A549 treated with RU486 at 1 μM for 4 hours (cell line): ENCODE data around the gene ESRRG. TPM values are rescaled to one million over a fixed set of nuclear protein-coding genes. Genes with fewer than 3 reads are reported as not detected.

Source experiments
- total RNA-seq: library from RNA; stranded (reverse); fragments of 200-300 nt; extraction: Qiagen RNA extraction; gene quantifications from 5 replicates; pipeline ENCODE4 v1.2.3, GENCODE V29; 2022; ENCODE audit warnings: low read depth

Gene ESRRG
- total RNA-seq: not detected in 5 replicates

DNA sequence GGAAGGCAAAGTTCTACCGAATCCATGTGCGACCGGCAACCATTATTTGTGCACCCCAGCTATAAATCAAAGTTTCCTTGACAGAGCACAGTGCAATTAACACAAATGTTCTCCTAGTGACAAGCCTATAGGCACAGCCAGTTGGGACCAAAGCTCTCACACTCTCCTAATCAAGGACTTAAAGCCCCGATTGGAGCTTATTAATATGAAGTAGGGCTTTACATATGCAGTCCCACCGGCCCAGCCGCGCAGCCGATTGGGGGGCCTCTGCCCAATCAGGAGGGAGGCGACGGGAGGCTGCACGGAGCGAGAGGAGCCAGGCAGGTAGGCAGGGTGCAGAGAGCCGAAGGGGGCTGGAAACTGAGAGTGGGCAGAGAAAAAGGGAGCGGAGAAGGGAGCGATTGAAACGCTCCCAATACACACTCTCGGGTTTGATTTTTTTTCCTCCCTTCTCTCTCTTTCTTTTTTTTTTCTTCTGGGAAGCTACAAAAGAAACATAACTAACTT, at the start of gene ESRRG:
TSS of gene ESRRG (minus strand) at position 156 of the 507 bp plus-strand sequence. CDS start at position 26, 130 bp downstream.

